ENCODE data around the gene PRDM8.

The PRDM8 gene

GRCh38 chr4:80182237-80182866, 15.0 kb upstream of the PRDM8 start:
- no peak overlapping the region for H3K9ac ChIP-seq (ENCODE audit: low read length in 5 of 5)
- peaks cover 6 to 21% (median 17%) of the 10 kb centered on the region in 5 donors for H3K27me3 ChIP-seq (ENCODE audit: control insufficient read depth in 5 of 5, insufficient read depth in 4 of 5, low read length in 5 of 5)
- no peak overlapping the region for H3K4me3 ChIP-seq (ENCODE audit: low read depth in 1 of 5, low read length in 5 of 5)
- H3K9me3 ChIP-seq (ENCODE audit: control insufficient read depth in 5 of 5, low read length in 5 of 5): peaks cover 3 to 18% (median 17%) of the 10 kb centered on the region in 5 donors
- H3K27ac ChIP-seq (ENCODE audit: low read depth, low read length): no peak overlapping the region
- H3K36me3 ChIP-seq (ENCODE audit: control insufficient read depth in 5 of 5, insufficient read depth in 5 of 5, low read length in 5 of 5): no peaks in the 10 kb centered on the region
- peaks cover 4 to 35% (median 33%) of the 10 kb centered on the region in 5 donors for H3K4me1 ChIP-seq (ENCODE audit: control insufficient read depth in 5 of 5, insufficient read depth in 5 of 5, low read length in 5 of 5)

GRCh38 chr4:80183250-80184052, 13.9 kb upstream of the PRDM8 start:
- peak overlapping the region; percentile 46 for H3K27ac ChIP-seq (ENCODE audit: low read depth, low read length)
- peaks cover 6 to 28% (median 24%) of the 10 kb centered on the region in 5 donors for H3K27me3 ChIP-seq (ENCODE audit: control insufficient read depth in 5 of 5, insufficient read depth in 4 of 5, low read length in 5 of 5)
- H3K4me3 ChIP-seq (ENCODE audit: low read depth in 1 of 5, low read length in 5 of 5): peak overlapping the region; percentile 64 to 84 (median 78)
- H3K9ac ChIP-seq (ENCODE audit: low read length in 5 of 5): peak overlapping the region in 4 of 5 donors; percentile 45 to 77 (median 56)
- peaks cover 4 to 35% (median 33%) of the 10 kb centered on the region in 5 donors for H3K4me1 ChIP-seq (ENCODE audit: control insufficient read depth in 5 of 5, insufficient read depth in 5 of 5, low read length in 5 of 5)
- peaks cover 3 to 14% (median 13%) of the 10 kb centered on the region in 5 donors for H3K9me3 ChIP-seq (ENCODE audit: control insufficient read depth in 5 of 5, low read length in 5 of 5)
- no peaks in the 10 kb centered on the region for H3K36me3 ChIP-seq (ENCODE audit: control insufficient read depth in 5 of 5, insufficient read depth in 5 of 5, low read length in 5 of 5)

GRCh38 chr4:80184053-80184824, 13.1 kb upstream of the PRDM8 start:
- Histone ChIP-seq H3K36me3 (ENCODE audit: control insufficient read depth in 5 of 5, insufficient read depth in 5 of 5, low read length in 5 of 5) (no peaks in the 10 kb centered on the region), H3K4me3 (ENCODE audit: low read depth in 1 of 5, low read length in 5 of 5) (peak overlapping the region; percentile 71 to 92 (median 79)), H3K4me1 (ENCODE audit: control insufficient read depth in 5 of 5, insufficient read depth in 5 of 5, low read length in 5 of 5) (peaks cover 4 to 35% (median 33%) of the 10 kb centered on the region in 5 donors), H3K27ac (ENCODE audit: low read depth, low read length) (peak overlapping the region; percentile 46), H3K9ac (ENCODE audit: low read length in 5 of 5) (peak overlapping the region in 4 of 5 donors; percentile 39 to 77 (median 62)), H3K9me3 (ENCODE audit: control insufficient read depth in 5 of 5, low read length in 5 of 5) (peaks cover 0 to 7% (median 6%) of the 10 kb centered on the region in 5 donors), H3K27me3 (ENCODE audit: control insufficient read depth in 5 of 5, insufficient read depth in 4 of 5, low read length in 5 of 5) (peaks cover 11 to 36% (median 32%) of the 10 kb centered on the region in 5 donors)

- Histone ChIP-seq H3K9ac (ENCODE audit: low read length in 5 of 5) (peak overlapping the region in 4 of 5 donors; percentile 39 to 77 (median 62)), H3K4me3 (ENCODE audit: low read depth in 1 of 5, low read length in 5 of 5) (peak overlapping the region; percentile 71 to 92 (median 79)), H3K4me1 (ENCODE audit: control insufficient read depth in 5 of 5, insufficient read depth in 5 of 5, low read length in 5 of 5) (peaks cover 4 to 35% (median 33%) of the 10 kb centered on the region in 5 donors), H3K27ac (ENCODE audit: low read depth, low read length) (peak overlapping the region; percentile 46), H3K27me3 (ENCODE audit: control insufficient read depth in 5 of 5, insufficient read depth in 4 of 5, low read length in 5 of 5) (peaks cover 11 to 43% (median 39%) of the 10 kb centered on the region in 5 donors), H3K36me3 (ENCODE audit: control insufficient read depth in 5 of 5, insufficient read depth in 5 of 5, low read length in 5 of 5) (no peaks in the 10 kb centered on the region), H3K9me3 (ENCODE audit: control insufficient read depth in 5 of 5, low read length in 5 of 5) (no peaks in the 10 kb centered on the region)
Observed at GRCh38 chr4:80184825-80185756, 12.2 kb upstream of the PRDM8 start.

GRCh38 chr4:80185787-80186548, 11.3 kb upstream of the PRDM8 start:
- Histone ChIP-seq H3K4me3 (ENCODE audit: low read depth in 1 of 5, low read length in 5 of 5) (peak overlapping the region in 3 of 5 donors; percentile 77 to 84 (median 79)), H3K36me3 (ENCODE audit: control insufficient read depth in 5 of 5, insufficient read depth in 5 of 5, low read length in 5 of 5) (no peaks in the 10 kb centered on the region), H3K9ac (ENCODE audit: low read length in 5 of 5) (peak overlapping the region in 1 of 5 donors; percentile 34), H3K4me1 (ENCODE audit: control insufficient read depth in 5 of 5, insufficient read depth in 5 of 5, low read length in 5 of 5) (peaks cover 4 to 37% (median 33%) of the 10 kb centered on the region in 5 donors), H3K27me3 (ENCODE audit: control insufficient read depth in 5 of 5, insufficient read depth in 4 of 5, low read length in 5 of 5) (peaks cover 11 to 47% (median 43%) of the 10 kb centered on the region in 5 donors), H3K9me3 (ENCODE audit: control insufficient read depth in 5 of 5, low read length in 5 of 5) (no peaks in the 10 kb centered on the region), H3K27ac (ENCODE audit: low read depth, low read length) (no peak overlapping the region)

GRCh38 chr4:80186676-80187075, 10.6 kb upstream of the PRDM8 start:
- H3K27me3 ChIP-seq (ENCODE audit: control insufficient read depth in 5 of 5, insufficient read depth in 4 of 5, low read length in 5 of 5): peaks cover 11 to 48% (median 44%) of the 10 kb centered on the region in 5 donors

DNA sequence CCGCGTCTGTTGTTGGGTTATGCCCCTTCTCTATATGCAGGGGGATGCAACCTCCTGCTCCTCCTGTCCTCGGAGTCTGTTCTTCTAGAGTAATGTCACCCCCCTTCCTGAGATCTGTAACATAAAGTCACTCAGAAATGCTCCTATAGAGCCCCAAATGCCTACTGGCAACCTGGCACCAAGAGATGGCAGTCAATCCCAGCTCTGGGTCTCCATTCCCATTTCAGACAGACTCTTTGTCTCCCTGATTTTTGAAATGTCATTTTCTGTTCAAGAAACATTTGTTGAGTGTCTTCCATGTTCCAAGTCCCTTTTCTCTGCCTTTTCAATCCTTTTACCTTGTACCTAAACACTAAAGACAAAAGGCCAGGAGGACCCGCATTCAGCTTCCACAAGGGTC, 9.6 kb upstream of the PRDM8 start:
- peaks cover 4 to 36% (median 33%) of the 10 kb centered on the region in 5 donors for H3K4me1 ChIP-seq (ENCODE audit: control insufficient read depth in 5 of 5, insufficient read depth in 5 of 5, low read length in 5 of 5)
- H3K27me3 ChIP-seq (ENCODE audit: control insufficient read depth in 5 of 5, insufficient read depth in 4 of 5, low read length in 5 of 5): peaks cover 11 to 51% (median 50%) of the 10 kb centered on the region in 5 donors
- no peak overlapping the region for H3K27ac ChIP-seq (ENCODE audit: low read depth, low read length)
- H3K4me3 ChIP-seq (ENCODE audit: low read depth in 1 of 5, low read length in 5 of 5): no peak overlapping the region
- H3K9me3 ChIP-seq (ENCODE audit: control insufficient read depth in 5 of 5, low read length in 5 of 5): no peaks in the 10 kb centered on the region
- no peak overlapping the region for H3K9ac ChIP-seq (ENCODE audit: low read length in 5 of 5)
- no peaks in the 10 kb centered on the region for H3K36me3 ChIP-seq (ENCODE audit: control insufficient read depth in 5 of 5, insufficient read depth in 5 of 5, low read length in 5 of 5)

More at GRCh38 chr4:80186676-80187075, 10.6 kb upstream of the PRDM8 start:
- H3K27ac ChIP-seq (ENCODE audit: low read depth, low read length): no peak overlapping the region
- peaks cover 4 to 37% (median 33%) of the 10 kb centered on the region in 5 donors for H3K4me1 ChIP-seq (ENCODE audit: control insufficient read depth in 5 of 5, insufficient read depth in 5 of 5, low read length in 5 of 5)
- no peak overlapping the region for H3K9ac ChIP-seq (ENCODE audit: low read length in 5 of 5)
- H3K9me3 ChIP-seq (ENCODE audit: control insufficient read depth in 5 of 5, low read length in 5 of 5): no peaks in the 10 kb centered on the region
- H3K36me3 ChIP-seq (ENCODE audit: control insufficient read depth in 5 of 5, insufficient read depth in 5 of 5, low read length in 5 of 5): no peaks in the 10 kb centered on the region
- no peak overlapping the region for H3K4me3 ChIP-seq (ENCODE audit: low read depth in 1 of 5, low read length in 5 of 5)

DNA sequence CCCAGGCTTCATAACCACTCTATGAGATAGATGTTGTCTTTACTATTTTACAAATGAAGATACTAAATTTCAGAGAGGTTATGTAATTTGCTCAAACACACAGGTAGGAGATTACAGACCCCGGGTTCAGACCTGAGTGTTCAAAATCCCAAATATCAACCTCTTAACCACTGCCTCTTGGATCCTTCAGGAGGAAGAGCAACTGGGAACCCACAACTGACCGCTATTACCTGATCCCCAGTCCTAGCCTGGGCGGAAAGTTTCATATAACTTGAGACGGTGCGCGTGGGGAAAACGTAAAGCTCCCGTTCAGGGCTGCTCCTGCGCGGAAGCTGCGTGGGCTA, 8.9 kb upstream of the PRDM8 start:
- no peaks in the 10 kb centered on the region for H3K36me3 ChIP-seq (ENCODE audit: control insufficient read depth in 5 of 5, insufficient read depth in 5 of 5, low read length in 5 of 5)
- H3K27ac ChIP-seq (ENCODE audit: low read depth, low read length): no peak overlapping the region
- H3K27me3 ChIP-seq (ENCODE audit: control insufficient read depth in 5 of 5, insufficient read depth in 4 of 5, low read length in 5 of 5): peaks cover 11 to 57% (median 47%) of the 10 kb centered on the region in 5 donors
- no peak overlapping the region for H3K4me3 ChIP-seq (ENCODE audit: low read depth in 1 of 5, low read length in 5 of 5)
- H3K9ac ChIP-seq (ENCODE audit: low read length in 5 of 5): no peak overlapping the region
- H3K4me1 ChIP-seq (ENCODE audit: control insufficient read depth in 5 of 5, insufficient read depth in 5 of 5, low read length in 5 of 5): peaks cover 4 to 29% (median 26%) of the 10 kb centered on the region in 5 donors
- H3K9me3 ChIP-seq (ENCODE audit: control insufficient read depth in 5 of 5, low read length in 5 of 5): no peaks in the 10 kb centered on the region

All from subcutaneous abdominal adipose tissue (tissue), 5 donors.